ENCODE results near the gene TBC1D23. TPM values are rescaled to one million over a fixed set of nuclear protein-coding genes. Genes with fewer than 3 reads are reported as not detected.

TBC1D23 gene
- total and polyA plus RNA-seq, 9 of the 15 experiments (the other 6 are each of a cell fraction or from before 2014, with no cell fraction given): 23.4 to 85.8 (median 43.7) TPM

- TF ChIP-seq RERE (CRISPR knock-in tag; IDR thresholded peaks at IDR 0.05; ENCODE audit: borderline replicate concordance) (no peak), BACH1 (tag; IDR thresholded peaks at IDR 0.05) (no peak), MAZ (CRISPR knock-in tag; conservative IDR thresholded peaks at IDR 0.05 in 1 of 2, IDR thresholded peaks at IDR 0.05 in 1 of 2) (peak in 1 of 2 experiments; percentile 16; a peak in 1 of 4 replicates), ARID2 (IDR thresholded peaks at IDR 0.05) (no peak), ZNF778 (CRISPR knock-in tag; IDR thresholded peaks at IDR 0.05) (no peak), HMBOX1 (IDR thresholded peaks at IDR 0.05) (peak; percentile 72), ZNF609 (CRISPR knock-in tag; IDR thresholded peaks at IDR 0.05; ENCODE audit: borderline replicate concordance) (no peak), SRSF9 (IDR thresholded peaks at IDR 0.05; ENCODE audit: borderline replicate concordance, low read depth, low read length) (no peak), EGR1 (conservative IDR thresholded peaks at IDR 0.05) (peak; percentile 48), ZFP1 (CRISPR knock-in tag; IDR thresholded peaks at IDR 0.05) (no peak), UBTF (IDR thresholded peaks at IDR 0.05; ENCODE audit: borderline replicate concordance in 1 of 2, low read depth in 2 of 2, low read length in 2 of 2) (no peak), SNIP1 (IDR thresholded peaks at IDR 0.05; ENCODE audit: low read depth) (no peak)
Observed at GRCh38 chr3:100289339-100289738, 28.5 kb downstream of the TBC1D23 start (continued).

Measured in K562 (cell line).